A549 (cell line): ENCODE data around the gene OR52N4. TPM values are rescaled to one million over a fixed set of nuclear protein-coding genes. Genes with fewer than 3 reads are reported as not detected.

Experiments
- ATAC-seq, 2 experiments: fragments of 200-7000 bp in 1 of 2; fragments of >200 bp in 1 of 2; cut with Nextera tagmentation in 1 of 2; cut with Tn5 transposase in 1 of 2; 3 replicates each; pipeline versions ENCODE4 v1.8.0 to v1.9.1; 2018 to 2020; ENCODE audit warnings: mild to moderate bottlenecking in 1 of 2, moderate library complexity in 1 of 2
- CTCF ChIA-PET: fragments of 300-600 bp; sonication (Branson Sonifier 250); formaldehyde crosslinking; extraction: SDS; loops from one replicate; lab custom pipeline; 2021; ENCODE audit warnings: antibody characterized with exemption, inconsistent platforms; lab: Yijun Ruan, JAX
- POLR2A ChIA-PET: fragments of 350-600 bp; formaldehyde crosslinking; extraction: SDS; loops from one replicate; lab custom pipeline; 2021; ENCODE audit warnings: antibody characterized with exemption, inconsistent platforms; lab: Yijun Ruan, JAX
- DNase-seq, 2 experiments: peaks; one replicate each; pipeline versions ENCODE4 v3.0.0 to v3.0.0-alpha.2; 2011 to 2016; ENCODE audit warnings: low read depth in 1 of 2, low spot score in 1 of 2
- FAIRE-seq: peaks from 2 replicates; lab custom pipeline; 2011; peaks lifted over from hg19 to GRCh38; lab: Jason Lieb, UNC
- H3K27ac ChIP-seq, 2 experiments: fragments of >200 bp; sonication (Bioruptor Twin); formaldehyde crosslinking; 3 replicates each; pipeline ENCODE4 v1.5.1; 2016 to 2017
- H3K4me1 ChIP-seq: fragments of >200 bp; sonication (Bioruptor Twin); formaldehyde crosslinking; 3 replicates; pipeline ENCODE4 v1.6.1; 2016
- H3K4me2 ChIP-seq: fragments of >200 bp; sonication (Bioruptor Twin); formaldehyde crosslinking; 3 replicates; pipeline ENCODE4 v1.6.1; 2016
- H3K4me3 ChIP-seq: fragments of >200 bp; sonication (Bioruptor Twin); formaldehyde crosslinking; 3 replicates; pipeline ENCODE4 v1.5.1; 2016
- H3K9me3 ChIP-seq: fragments of >200 bp; sonication (Bioruptor Twin); formaldehyde crosslinking; 3 replicates; pipeline ENCODE4 v1.6.1; 2016
- ATOH8 ChIP-seq: fragments of 250-450 bp; sonication (Bioruptor Pico); IDR thresholded peaks from 2 replicates; pipeline ENCODE4 v1.5.0; 2020; ENCODE audit warnings: low read depth, mild to moderate bottlenecking, moderate library complexity
- BCL3 ChIP-seq: fragments of >200 bp; sonication (Bioruptor Twin); formaldehyde crosslinking; IDR thresholded peaks from 3 replicates; pipeline ENCODE4 v1.6.1; 2016
- BHLHE40 ChIP-seq: IDR thresholded peaks from 2 replicates; pipeline ENCODE4 v1.6.1; 2012; ENCODE audit warnings: low read depth, low read length, inconsistent platforms
- CBX2 ChIP-seq: fragments of 200-600 bp; sonication (generic); IDR thresholded peaks from 2 replicates; pipeline ENCODE4 v1.6.1; 2016; ENCODE audit warnings: low read depth, mild to moderate bottlenecking, borderline replicate concordance
- CBX8 ChIP-seq: fragments of 200-600 bp; sonication (generic); IDR thresholded peaks from 2 replicates; pipeline ENCODE4 v1.6.1; 2016
- CEBPB ChIP-seq, 2 experiments: fragments of >200 bp in 1 of 2; sonication (Bioruptor Twin) in 1 of 2; formaldehyde crosslinking in 1 of 2; IDR thresholded peaks; 2 replicates each; pipeline ENCODE4 v1.6.1; 2012 to 2016
- CHD2 ChIP-seq: fragments of 150-350 bp; IDR thresholded peaks from 2 replicates; pipeline ENCODE4 v1.6.1; 2014; ENCODE audit warnings: low read length; ENCODE audit not compliant: partially characterized antibody
- ESRRA ChIP-seq: fragments of 150-350 bp; IDR thresholded peaks from 2 replicates; pipeline ENCODE4 v1.6.1; 2014; ENCODE audit warnings: mild to moderate bottlenecking, low read length, borderline replicate concordance
- GATA3 ChIP-seq: IDR thresholded peaks from 2 replicates; pipeline ENCODE4 v1.6.1; 2012; ENCODE audit warnings: borderline replicate concordance
- HOXB13 ChIP-seq: fragments of 250-450 bp; sonication (Bioruptor Pico); IDR thresholded peaks from 2 replicates; pipeline ENCODE4 v1.5.0; 2020; ENCODE audit warnings: low read depth, mild to moderate bottlenecking, moderate library complexity
- HOXB5 ChIP-seq: fragments of 250-450 bp; sonication (Bioruptor Pico); IDR thresholded peaks from 2 replicates; pipeline ENCODE4 v1.5.0; 2020; ENCODE audit warnings: mild to moderate bottlenecking, moderate library complexity
- JUN ChIP-seq, 2 experiments: fragments of >200 bp; sonication (Bioruptor Twin); formaldehyde crosslinking; IDR thresholded peaks; 2 replicates in 1 of 2; 3 replicates in 1 of 2; pipeline ENCODE4 v1.6.1; 2016 to 2017
- NR3C1 ChIP-seq: fragments of >200 bp; sonication (Bioruptor Twin); formaldehyde crosslinking; IDR thresholded peaks from 3 replicates; pipeline ENCODE4 v1.6.1; 2017
- PBX3 ChIP-seq: IDR thresholded peaks from 2 replicates; pipeline ENCODE4 v1.6.1; 2012
- POLR2AphosphoS2 ChIP-seq: conservative IDR thresholded peaks from 2 replicates; pipeline ENCODE4 v1.6.1; 2012; ENCODE audit warnings: low read length, improper control_type of control experiment, inconsistent platforms
- RARB ChIP-seq: fragments of 250-450 bp; sonication (Bioruptor Pico); IDR thresholded peaks from 2 replicates; pipeline ENCODE4 v1.8.0; 2021; ENCODE audit warnings: mild to moderate bottlenecking, moderate library complexity
- RCOR1 ChIP-seq: fragments of 150-350 bp; IDR thresholded peaks from 2 replicates; pipeline ENCODE4 v1.6.1; 2014; ENCODE audit warnings: antibody characterized with exemption, low read length, low read depth
- SMC3 ChIP-seq: fragments of >200 bp; sonication (Bioruptor Twin); formaldehyde crosslinking; IDR thresholded peaks from 3 replicates; pipeline ENCODE4 v1.6.1; 2018; ENCODE audit warnings: inconsistent platforms
- TFCP2L1 ChIP-seq: fragments of 250-450 bp; sonication (Bioruptor Pico); IDR thresholded peaks from 2 replicates; pipeline ENCODE4 v1.5.0; 2021; ENCODE audit warnings: mild to moderate bottlenecking
- USF2 ChIP-seq: fragments of 450-650 bp; IDR thresholded peaks from 2 replicates; pipeline ENCODE4 v1.6.1; 2014; ENCODE audit warnings: antibody characterized with exemption
- ZNF302 ChIP-seq: fragments of 250-450 bp; sonication (Bioruptor Pico); IDR thresholded peaks from 2 replicates; pipeline ENCODE4 v1.9.0; 2021; ENCODE audit warnings: inconsistent platforms, mild to moderate bottlenecking, moderate library complexity
- WGBS: methylation state at CpG from one replicate; pipeline ENCODE4 v1.1.6; 2017; ENCODE audit errors: missing lambda C conversion rate; 5-methylcytosine and 5-hydroxymethylcytosine counted together
- polyA plus RNA-seq, 4 experiments: library from polyadenylated mRNA; depleted of rRNA in 3 of 4; stranded (reverse); fragments of >200 nt; fragmentation: RNase III in 1 of 4; extraction: RNeasy Plus Mini Kit Qiagen cat#74134 plus additional on column Dnase treatment in 1 of 4; gene quantifications; 2 replicates in 3 of 4; 3 replicates in 1 of 4; pipeline ENCODE4 v1.2.3, GENCODE V29; 2011 to 2017

The OR52N4 gene
- polyA plus RNA-seq, 2 of the 4 experiments (the other 2 are of a cell fraction): not detected

GRCh38 chr11:5796541-5796940 lies 42.5 kb downstream of the OR52N4 start:
- TF ChIP-seq BCL3 (no peak), CBX8 (no peak), POLR2AphosphoS2 (no peak), ATOH8 (no peak), JUN (IDR thresholded peaks at IDR 0.05) (no peak), CHD2 (no peak)
- 7% methylated on average over 6 of the region's 6 CpGs for WGBS
- CTCF ChIA-PET: interaction anchor here (0.6 to 1.0 kb wide), 2 partner anchors 11 to 150 kb away, joined by 3 to 8 read pairs; no protein-coding TSS in a partner anchor
- no peak for FAIRE-seq
- Histone ChIP-seq H3K4me3 (no peak overlapping the region), H3K9me3 (no peaks in the 10 kb centered on the region), H3K4me2 (no peak overlapping the region), H3K27ac (no peak overlapping the region), H3K4me1 (no peaks in the 10 kb centered on the region)
- POLR2A ChIA-PET: no interaction called here
- ATAC-seq: no peak
- DNase-seq: no peak

GRCh38 chr11:5803982-5804381 lies 49.9 kb downstream of the OR52N4 start:
- CTCF ChIA-PET: interaction anchor here (0.5 kb wide), 1 partner anchor 602 kb away, joined by 4 read pairs; no protein-coding TSS in a partner anchor
- Histone ChIP-seq H3K4me2 (no peak overlapping the region), H3K9me3 (no peaks in the 10 kb centered on the region), H3K4me1 (no peaks in the 10 kb centered on the region), H3K27ac (no peak overlapping the region), H3K4me3 (no peak overlapping the region)
- no peak for FAIRE-seq
- no peak for DNase-seq
- WGBS: 31% methylated on average over 4 of the region's 5 CpGs
- POLR2A ChIA-PET: no interaction called here
- ATAC-seq: no peak
- no peak for TF ChIP-seq PBX3
- no peak for TF ChIP-seq CBX2
- TF ChIP-seq HOXB5 (CRISPR knock-in tag): no peak
- no peak for TF ChIP-seq ZNF302
- no peak for TF ChIP-seq JUN (IDR thresholded peaks at IDR 0.05)
- TF ChIP-seq CEBPB (IDR thresholded peaks at IDR 0.05): no peak
- no peak for TF ChIP-seq USF2
- TF ChIP-seq RARB (CRISPR knock-in tag): no peak
- TF ChIP-seq HOXB13 (CRISPR knock-in tag): no peak
- TF ChIP-seq TFCP2L1 (CRISPR knock-in tag): no peak
- no peak for TF ChIP-seq SMC3
- TF ChIP-seq BHLHE40: no peak
- no peak for TF ChIP-seq NR3C1
- TF ChIP-seq GATA3: no peak
- no peak for TF ChIP-seq ESRRA
- no peak for TF ChIP-seq RCOR1

Other genes with a start within 250 kb of the OR52N4 start
- not detected in 2 replicates for gene UBQLN3, start 244.3 kb upstream of the OR52N4 start, polyA plus RNA-seq (2011; rRNA removed)
- not detected in 3 replicates for gene UBQLN3, start 244.3 kb upstream of the OR52N4 start, polyA plus RNA-seq (2017; fragmentation: RNase III; extraction: RNeasy Plus Mini Kit Qiagen cat#74134 plus additional on column Dnase treatment)
- gene UBQLNL, start 237.5 kb upstream of the OR52N4 start, polyA plus RNA-seq (2011; rRNA removed): 0.41 and 0.71 TPM in 2 replicates
- gene UBQLNL, start 237.5 kb upstream of the OR52N4 start, polyA plus RNA-seq (2017; fragmentation: RNase III; extraction: RNeasy Plus Mini Kit Qiagen cat#74134 plus additional on column Dnase treatment): 0.06 to 0.13 TPM (median 0.12 TPM) in 3 replicates
- not detected in 2 replicates for gene OR52H1, start 205.7 kb upstream of the OR52N4 start, polyA plus RNA-seq (2011; rRNA removed)
- gene OR52H1, start 205.7 kb upstream of the OR52N4 start, polyA plus RNA-seq (2017; fragmentation: RNase III; extraction: RNeasy Plus Mini Kit Qiagen cat#74134 plus additional on column Dnase treatment): not detected in 3 replicates
- gene OR52B6, start 173.4 kb upstream of the OR52N4 start, polyA plus RNA-seq (2011; rRNA removed): not detected in 2 replicates
- gene OR52B6, start 173.4 kb upstream of the OR52N4 start, polyA plus RNA-seq (2017; fragmentation: RNase III; extraction: RNeasy Plus Mini Kit Qiagen cat#74134 plus additional on column Dnase treatment): not detected in 3 replicates
- 44.1 and 52.8 TPM in 2 replicates for gene TRIM6, start 157.6 kb upstream of the OR52N4 start, polyA plus RNA-seq (2011; rRNA removed)
- gene TRIM6, start 157.6 kb upstream of the OR52N4 start, polyA plus RNA-seq (2017; fragmentation: RNase III; extraction: RNeasy Plus Mini Kit Qiagen cat#74134 plus additional on column Dnase treatment): 22.6 to 27.5 TPM (median 22.9 TPM) in 3 replicates
- 11.7 and 15.2 TPM in 2 replicates for gene TRIM34, start 129.2 kb upstream of the OR52N4 start, polyA plus RNA-seq (2011; rRNA removed)
- 6.1 to 8.1 TPM (median 6.8 TPM) in 3 replicates for gene TRIM34, start 129.2 kb upstream of the OR52N4 start, polyA plus RNA-seq (2017; fragmentation: RNase III; extraction: RNeasy Plus Mini Kit Qiagen cat#74134 plus additional on column Dnase treatment)
- gene TRIM5, start 69.2 kb upstream of the OR52N4 start, polyA plus RNA-seq (2011; rRNA removed): 30.5 and 32.6 TPM in 2 replicates
- 19.6 to 22.8 TPM (median 21.9 TPM) in 3 replicates for gene TRIM5, start 69.2 kb upstream of the OR52N4 start, polyA plus RNA-seq (2017; fragmentation: RNase III; extraction: RNeasy Plus Mini Kit Qiagen cat#74134 plus additional on column Dnase treatment)
- 2.4 and 2.7 TPM in 2 replicates for gene TRIM22, start 64.5 kb upstream of the OR52N4 start, polyA plus RNA-seq (2011; rRNA removed)
- gene TRIM22, start 64.5 kb upstream of the OR52N4 start, polyA plus RNA-seq (2017; fragmentation: RNase III; extraction: RNeasy Plus Mini Kit Qiagen cat#74134 plus additional on column Dnase treatment): 1.2 to 1.5 TPM (median 1.4 TPM) in 3 replicates
- gene OR56B1, start 17.8 kb upstream of the OR52N4 start, polyA plus RNA-seq (2011; rRNA removed): not detected in 2 replicates
- gene OR56B1, start 17.8 kb upstream of the OR52N4 start, polyA plus RNA-seq (2017; fragmentation: RNase III; extraction: RNeasy Plus Mini Kit Qiagen cat#74134 plus additional on column Dnase treatment): not detected in 3 replicates
- gene OR52N5, start 29.1 kb downstream of the OR52N4 start, polyA plus RNA-seq (2011; rRNA removed): not detected in 2 replicates
- gene OR52N5, start 29.1 kb downstream of the OR52N4 start, polyA plus RNA-seq (2017; fragmentation: RNase III; extraction: RNeasy Plus Mini Kit Qiagen cat#74134 plus additional on column Dnase treatment): not detected in 3 replicates
- gene OR52N1, start 37.0 kb downstream of the OR52N4 start, polyA plus RNA-seq (2011; rRNA removed): not detected in 2 replicates
- gene OR52N1, start 37.0 kb downstream of the OR52N4 start, polyA plus RNA-seq (2017; fragmentation: RNase III; extraction: RNeasy Plus Mini Kit Qiagen cat#74134 plus additional on column Dnase treatment): not detected in 3 replicates
- gene OR52N2, start 54.7 kb downstream of the OR52N4 start, polyA plus RNA-seq (2011; rRNA removed): not detected in 2 replicates
- gene OR52N2, start 54.7 kb downstream of the OR52N4 start, polyA plus RNA-seq (2017; fragmentation: RNase III; extraction: RNeasy Plus Mini Kit Qiagen cat#74134 plus additional on column Dnase treatment): not detected in 3 replicates
- gene OR52E6, start 87.7 kb downstream of the OR52N4 start, polyA plus RNA-seq (2011; rRNA removed): not detected in 2 replicates
- gene OR52E6, start 87.7 kb downstream of the OR52N4 start, polyA plus RNA-seq (2017; fragmentation: RNase III; extraction: RNeasy Plus Mini Kit Qiagen cat#74134 plus additional on column Dnase treatment): not detected in 3 replicates
- not detected in 2 replicates for gene OR52E8, start 103.4 kb downstream of the OR52N4 start, polyA plus RNA-seq (2011; rRNA removed)
- not detected in 3 replicates for gene OR52E8, start 103.4 kb downstream of the OR52N4 start, polyA plus RNA-seq (2017; fragmentation: RNase III; extraction: RNeasy Plus Mini Kit Qiagen cat#74134 plus additional on column Dnase treatment)
- gene OR52E4, start 126.4 kb downstream of the OR52N4 start, polyA plus RNA-seq (2011; rRNA removed): not detected in 2 replicates
- not detected in 3 replicates for gene OR52E4, start 126.4 kb downstream of the OR52N4 start, polyA plus RNA-seq (2017; fragmentation: RNase III; extraction: RNeasy Plus Mini Kit Qiagen cat#74134 plus additional on column Dnase treatment)
- not detected in 2 replicates for gene OR52E5, start 139.0 kb downstream of the OR52N4 start, polyA plus RNA-seq (2011; rRNA removed)
- gene OR52E5, start 139.0 kb downstream of the OR52N4 start, polyA plus RNA-seq (2017; fragmentation: RNase III; extraction: RNeasy Plus Mini Kit Qiagen cat#74134 plus additional on column Dnase treatment): not detected in 3 replicates
- gene OR56A3, start 188.0 kb downstream of the OR52N4 start, polyA plus RNA-seq (2011; rRNA removed): not detected in 2 replicates
- not detected in 3 replicates for gene OR56A3, start 188.0 kb downstream of the OR52N4 start, polyA plus RNA-seq (2017; fragmentation: RNase III; extraction: RNeasy Plus Mini Kit Qiagen cat#74134 plus additional on column Dnase treatment)
- gene OR56A5, start 214.3 kb downstream of the OR52N4 start, polyA plus RNA-seq (2011; rRNA removed): not detected in 2 replicates
- not detected in 3 replicates for gene OR56A5, start 214.3 kb downstream of the OR52N4 start, polyA plus RNA-seq (2017; fragmentation: RNase III; extraction: RNeasy Plus Mini Kit Qiagen cat#74134 plus additional on column Dnase treatment)
- not detected in 2 replicates for gene OR52L1, start 232.7 kb downstream of the OR52N4 start, polyA plus RNA-seq (2011; rRNA removed)
- not detected in 3 replicates for gene OR52L1, start 232.7 kb downstream of the OR52N4 start, polyA plus RNA-seq (2017; fragmentation: RNase III; extraction: RNeasy Plus Mini Kit Qiagen cat#74134 plus additional on column Dnase treatment)